ENCODE measurements around the gene NGDN.

GRCh38 chr14:23434488-23435222 is 34.8 kb upstream of the NGDN start:
- TF ChIP-seq, protein P1, sequence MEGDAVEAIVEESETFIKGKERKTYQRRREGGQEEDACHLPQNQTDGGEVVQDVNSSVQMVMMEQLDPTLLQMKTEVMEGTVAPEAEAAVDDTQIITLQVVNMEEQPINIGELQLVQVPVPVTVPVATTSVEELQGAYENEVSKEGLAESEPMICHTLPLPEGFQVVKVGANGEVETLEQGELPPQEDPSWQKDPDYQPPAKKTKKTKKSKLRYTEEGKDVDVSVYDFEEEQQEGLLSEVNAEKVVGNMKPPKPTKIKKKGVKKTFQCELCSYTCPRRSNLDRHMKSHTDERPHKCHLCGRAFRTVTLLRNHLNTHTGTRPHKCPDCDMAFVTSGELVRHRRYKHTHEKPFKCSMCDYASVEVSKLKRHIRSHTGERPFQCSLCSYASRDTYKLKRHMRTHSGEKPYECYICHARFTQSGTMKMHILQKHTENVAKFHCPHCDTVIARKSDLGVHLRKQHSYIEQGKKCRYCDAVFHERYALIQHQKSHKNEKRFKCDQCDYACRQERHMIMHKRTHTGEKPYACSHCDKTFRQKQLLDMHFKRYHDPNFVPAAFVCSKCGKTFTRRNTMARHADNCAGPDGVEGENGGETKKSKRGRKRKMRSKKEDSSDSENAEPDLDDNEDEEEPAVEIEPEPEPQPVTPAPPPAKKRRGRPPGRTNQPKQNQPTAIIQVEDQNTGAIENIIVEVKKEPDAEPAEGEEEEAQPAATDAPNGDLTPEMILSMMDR (IDR thresholded peaks at IDR 0.05): no peak
- no peak for TF ChIP-seq POLR2A (IDR thresholded peaks at IDR 0.05)
